GM06990 (cell line): Measurements from ENCODE around the gene GRAP.

Source experiments
- DNase-seq: peaks from one replicate; pipeline ENCODE4 v3.0.0-alpha.2; 2011; ENCODE audit not compliant: insufficient read length; ENCODE audit errors: extremely low read depth
- H3K27me3 ChIP-seq: replicated peaks from 2 replicates; pipeline ENCODE4 v1.6.0; 2011; ENCODE audit warnings: low read length; ENCODE audit not compliant: control insufficient read depth, insufficient read depth
- H3K36me3 ChIP-seq: 2 replicates; pipeline ENCODE4 v1.5.1; 2011; ENCODE audit warnings: low read length; ENCODE audit not compliant: control insufficient read depth, insufficient read depth
- H3K4me3 ChIP-seq: replicated peaks from 2 replicates; pipeline ENCODE4 v1.5.1; 2011; ENCODE audit warnings: low read depth, mild to moderate bottlenecking, control low read depth, low read length
- TF ChIP-seq, protein P1 (sequence below): IDR thresholded peaks from 2 replicates; pipeline ENCODE4 v1.5.1; 2011; ENCODE audit warnings: low read length, control low read depth, mild to moderate bottlenecking, inconsistent platforms; ENCODE audit not compliant: insufficient read depth, poor library complexity, severe bottlenecking

Gene GRAP

DNA sequence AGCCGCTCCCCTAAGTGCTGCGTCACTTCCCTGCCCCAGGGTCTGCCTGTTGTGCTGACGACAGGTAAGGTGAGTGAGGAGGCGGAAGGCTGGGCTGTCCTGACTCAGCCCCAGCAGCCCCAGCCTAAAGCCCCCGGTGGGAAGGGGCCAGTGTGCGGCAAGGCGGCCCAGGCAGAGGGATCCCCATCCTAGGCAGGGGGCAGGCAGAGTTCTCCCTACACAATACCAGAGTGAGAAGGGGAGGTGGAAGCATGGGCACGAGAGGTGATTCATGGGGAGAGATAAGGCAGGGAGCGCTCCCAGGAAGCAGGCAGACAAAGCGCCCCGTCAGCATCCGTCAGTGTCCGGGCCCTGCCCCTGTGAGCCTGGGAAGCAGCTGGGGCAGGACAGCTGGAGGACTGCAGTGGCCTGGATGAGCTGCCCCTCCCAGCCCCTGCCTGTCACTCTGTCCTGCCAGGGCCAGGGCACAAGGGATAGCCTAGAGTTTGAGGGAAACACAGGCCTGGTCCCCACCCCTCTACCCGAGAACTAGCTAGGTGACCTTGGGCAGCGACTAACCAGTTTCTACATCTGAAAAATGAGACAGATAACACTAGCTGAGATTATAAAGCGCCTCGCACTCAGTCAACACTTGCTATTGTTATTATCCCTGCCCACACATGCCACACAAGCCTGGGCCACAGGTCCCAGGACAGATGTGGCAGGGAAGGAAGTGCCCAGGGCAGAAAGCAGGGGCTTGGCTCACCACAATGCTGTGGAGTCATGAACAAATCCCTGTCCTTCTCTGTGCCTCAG is 46.0 kb downstream of the GRAP start:
- Histone ChIP-seq H3K36me3 (peaks cover 7% of the 10 kb centered on the region; the same call in 1 of the 2 replicates), H3K4me3 (no peak overlapping the region), H3K27me3 (no peaks in the 10 kb centered on the region)
- DNase-seq = no peak
- TF ChIP-seq, protein P1, sequence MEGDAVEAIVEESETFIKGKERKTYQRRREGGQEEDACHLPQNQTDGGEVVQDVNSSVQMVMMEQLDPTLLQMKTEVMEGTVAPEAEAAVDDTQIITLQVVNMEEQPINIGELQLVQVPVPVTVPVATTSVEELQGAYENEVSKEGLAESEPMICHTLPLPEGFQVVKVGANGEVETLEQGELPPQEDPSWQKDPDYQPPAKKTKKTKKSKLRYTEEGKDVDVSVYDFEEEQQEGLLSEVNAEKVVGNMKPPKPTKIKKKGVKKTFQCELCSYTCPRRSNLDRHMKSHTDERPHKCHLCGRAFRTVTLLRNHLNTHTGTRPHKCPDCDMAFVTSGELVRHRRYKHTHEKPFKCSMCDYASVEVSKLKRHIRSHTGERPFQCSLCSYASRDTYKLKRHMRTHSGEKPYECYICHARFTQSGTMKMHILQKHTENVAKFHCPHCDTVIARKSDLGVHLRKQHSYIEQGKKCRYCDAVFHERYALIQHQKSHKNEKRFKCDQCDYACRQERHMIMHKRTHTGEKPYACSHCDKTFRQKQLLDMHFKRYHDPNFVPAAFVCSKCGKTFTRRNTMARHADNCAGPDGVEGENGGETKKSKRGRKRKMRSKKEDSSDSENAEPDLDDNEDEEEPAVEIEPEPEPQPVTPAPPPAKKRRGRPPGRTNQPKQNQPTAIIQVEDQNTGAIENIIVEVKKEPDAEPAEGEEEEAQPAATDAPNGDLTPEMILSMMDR = no peak

DNA sequence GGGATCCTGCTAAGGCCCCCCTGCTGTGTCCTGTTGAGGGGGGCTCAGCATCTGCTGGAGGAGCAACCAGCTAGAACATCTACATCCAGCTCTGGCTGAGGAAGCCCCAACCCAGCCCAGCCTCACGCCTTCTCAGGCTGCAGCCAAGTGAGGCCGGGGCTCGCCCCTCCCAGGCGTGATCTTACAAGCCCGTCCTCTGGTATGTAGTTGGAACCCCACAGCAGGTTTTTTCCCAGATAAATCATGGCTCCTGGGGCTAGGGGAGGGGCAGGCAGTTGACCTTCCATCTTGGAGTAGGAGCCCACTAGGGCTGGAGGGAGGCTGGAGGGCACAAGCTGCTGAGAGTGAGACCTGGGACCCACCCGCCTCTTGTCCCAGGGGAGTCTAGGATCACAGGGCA is 46.8 kb downstream of the GRAP start:
- Histone ChIP-seq H3K36me3 (peaks cover 7% of the 10 kb centered on the region; the same call in 1 of the 2 replicates), H3K4me3 (no peak overlapping the region), H3K27me3 (no peaks in the 10 kb centered on the region)
- no peak for DNase-seq
- TF ChIP-seq, protein P1 = no peak

DNA sequence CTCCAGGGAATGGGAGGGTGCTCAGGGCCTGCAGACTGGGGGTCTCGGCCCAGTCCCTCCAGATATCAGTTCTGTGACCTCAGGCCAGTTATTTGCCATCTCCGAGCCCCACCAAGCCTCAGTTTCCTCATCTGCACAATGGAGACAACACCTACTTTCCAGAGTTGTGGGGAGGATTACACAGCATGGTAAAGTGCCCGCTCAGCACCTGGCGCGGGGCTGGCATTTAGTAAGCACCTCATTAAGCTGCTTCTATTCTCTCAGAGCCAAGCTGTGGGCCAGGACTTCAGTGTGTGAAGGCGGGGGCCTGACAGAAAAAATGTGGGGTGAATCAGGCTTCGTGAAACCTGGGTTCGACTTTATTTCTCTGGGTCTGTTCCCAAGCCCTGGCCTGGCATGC is 47.4 kb downstream of the GRAP start:
- no peak for DNase-seq
- TF ChIP-seq, protein P1 = no peak
- Histone ChIP-seq H3K27me3 (no peaks in the 10 kb centered on the region), H3K4me3 (no peak overlapping the region), H3K36me3 (peaks cover 7% of the 10 kb centered on the region; the same call in 1 of the 2 replicates)

DNA sequence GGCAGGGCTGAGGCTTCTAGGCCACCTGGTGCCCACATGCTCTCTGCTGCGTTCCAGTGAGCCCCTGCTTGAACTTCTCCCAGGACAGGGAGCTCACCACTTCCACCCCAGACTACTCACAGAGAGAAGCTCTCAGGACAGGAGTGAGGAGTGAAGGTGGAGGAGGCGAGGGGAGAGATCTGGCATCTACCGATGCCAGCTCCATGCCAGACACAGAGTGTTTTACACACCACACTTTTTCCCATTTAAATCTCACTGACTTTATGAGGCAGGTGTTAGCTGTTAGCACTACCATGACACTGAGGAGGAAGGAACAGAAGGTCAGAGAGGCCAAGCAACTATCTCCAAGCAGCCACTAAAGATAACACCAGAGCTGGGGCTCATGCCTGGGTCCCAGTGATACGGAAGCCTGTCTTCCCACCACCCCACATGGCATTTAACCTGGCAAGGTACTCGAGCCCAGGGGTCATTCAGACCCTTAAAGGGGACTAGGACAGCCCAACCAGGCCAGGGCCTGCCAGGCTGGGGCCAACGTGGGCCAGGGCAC is 49.0 kb downstream of the GRAP start:
- TF ChIP-seq, protein P1 = no peak
- H3K4me3 ChIP-seq = no peak overlapping the region
- DNase-seq = no peak
- H3K27me3 ChIP-seq = no peaks in the 10 kb centered on the region
- peaks cover 7% of the 10 kb centered on the region; the same call in 1 of the 2 replicates for H3K36me3 ChIP-seq

DNA sequence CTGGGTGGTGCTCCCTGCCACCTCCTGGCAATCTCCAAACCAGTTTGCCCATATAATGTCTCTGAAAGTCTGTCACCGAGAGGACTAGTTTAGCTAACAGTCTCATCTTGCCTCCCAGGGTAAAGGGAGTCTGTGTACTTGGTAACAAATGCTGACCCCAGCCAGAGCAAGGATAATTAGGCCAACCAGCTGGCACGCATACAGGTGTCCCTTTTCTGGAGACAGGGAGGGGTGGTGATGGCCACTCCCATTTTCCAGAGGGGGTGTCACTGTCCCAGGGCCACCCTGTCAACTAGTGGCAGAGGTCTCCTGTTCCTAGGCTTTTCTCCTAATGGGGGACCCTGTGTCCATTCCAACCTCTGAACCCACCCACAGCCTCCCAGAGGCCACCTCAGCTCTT is 50.3 kb downstream of the GRAP start:
- Histone ChIP-seq H3K27me3 (no peaks in the 10 kb centered on the region), H3K4me3 (no peak overlapping the region), H3K36me3 (peaks cover 9% of the 10 kb centered on the region; the same call in 1 of the 2 replicates)
- DNase-seq = no peak
- TF ChIP-seq, protein P1 = no peak
